HepG2 (cell line): ENCODE results near the gene C1orf115. TPM values are rescaled to one million over a fixed set of nuclear protein-coding genes. Genes with fewer than 3 reads are reported as not detected.
A peak's percentile ranks its signal among the peaks of the same experiment; 100 is the strongest.

Source experiments
- ATF3 ChIP-seq: sonication (generic); formaldehyde crosslinking; IDR thresholded peaks from 2 replicates; pipeline ENCODE4 v1.4.0; 2020; ENCODE audit warnings: missing genetic modification reagents
- FIP1L1 ChIP-seq: fragments of 200-400 bp; formaldehyde crosslinking; IDR thresholded peaks from 2 replicates; pipeline ENCODE4 v1.6.1; 2018; ENCODE audit warnings: low read depth, mild to moderate bottlenecking, low read length, moderate library complexity, borderline replicate concordance; ENCODE audit not compliant: insufficient read depth
- HDAC1 ChIP-seq: sonication (generic); formaldehyde crosslinking; IDR thresholded peaks from 2 replicates; pipeline ENCODE4 v1.5.1; 2020; ENCODE audit warnings: mild to moderate bottlenecking, missing genetic modification reagents
- HOXA5 ChIP-seq: sonication (generic); formaldehyde crosslinking; IDR thresholded peaks from 2 replicates; pipeline ENCODE4 v1.4.0; 2020; ENCODE audit warnings: missing genetic modification reagents
- KLF16 ChIP-seq, 2 experiments: sonication (generic) in 1 of 2; formaldehyde crosslinking in 1 of 2; IDR thresholded peaks; 2 replicates each; pipeline versions ENCODE4 v1.6.1 to v1.8.0; 2016 to 2023; ENCODE audit warnings: missing genetic modification reagents in 2 of 2, missing compliant biosample characterization in 1 of 2
- MEIS2 ChIP-seq: sonication (generic); formaldehyde crosslinking; IDR thresholded peaks from 2 replicates; pipeline ENCODE4 v1.9.0; 2021; ENCODE audit warnings: mild to moderate bottlenecking, missing genetic modification reagents
- NBN ChIP-seq: fragments of 450-650 bp; conservative IDR thresholded peaks from 2 replicates; pipeline ENCODE4 v1.6.1; 2017
- RFX5 ChIP-seq: IDR thresholded peaks from 2 replicates; pipeline ENCODE4 v1.6.1; 2011; ENCODE audit warnings: low read depth, low read length, improper control_type of control experiment
- SAP130 ChIP-seq: IDR thresholded peaks from 2 replicates; pipeline ENCODE4 v1.6.1; 2016; ENCODE audit warnings: low read depth
- SIN3A ChIP-seq: IDR thresholded peaks from 2 replicates; pipeline ENCODE4 v1.6.1; 2011; ENCODE audit warnings: low read depth, mild to moderate bottlenecking, control low read depth, low read length, borderline replicate concordance
- SP5 ChIP-seq: IDR thresholded peaks from 2 replicates; pipeline ENCODE4 v1.6.1; 2016; ENCODE audit warnings: low read depth, borderline replicate concordance
- SUZ12 ChIP-seq: fragments of 150-350 bp; IDR thresholded peaks from 2 replicates; pipeline ENCODE4 v1.6.1; 2014; ENCODE audit warnings: low read depth, low read length
- ZHX1 ChIP-seq: sonication (generic); formaldehyde crosslinking; IDR thresholded peaks from 2 replicates; pipeline ENCODE4 v1.8.1; 2022; ENCODE audit warnings: low read depth, mild to moderate bottlenecking, missing genetic modification reagents
- ZNF253 ChIP-seq: sonication (generic); formaldehyde crosslinking; IDR thresholded peaks from 2 replicates; pipeline ENCODE4 v1.8.0; 2022; ENCODE audit warnings: mild to moderate bottlenecking, missing genetic modification reagents, borderline replicate concordance
- ZNF281 ChIP-seq: sonication (generic); formaldehyde crosslinking; IDR thresholded peaks from 2 replicates; pipeline ENCODE4 v1.4.0; 2020; ENCODE audit warnings: missing genetic modification reagents, borderline replicate concordance
- ZNF331 ChIP-seq: sonication (generic); formaldehyde crosslinking; IDR thresholded peaks from 2 replicates; pipeline ENCODE4 v1.4.0; 2020; ENCODE audit warnings: missing genetic modification reagents
- ZNF34 ChIP-seq: sonication (generic); formaldehyde crosslinking; IDR thresholded peaks from 2 replicates; pipeline ENCODE4 v1.4.0; 2020; ENCODE audit warnings: mild to moderate bottlenecking, missing genetic modification reagents, borderline replicate concordance
- ZNF432 ChIP-seq: sonication (generic); formaldehyde crosslinking; IDR thresholded peaks from 2 replicates; pipeline ENCODE4 v1.5.0; 2020; ENCODE audit warnings: missing genetic modification reagents, mild to moderate bottlenecking, borderline replicate concordance
- ZNF484 ChIP-seq: sonication (generic); formaldehyde crosslinking; IDR thresholded peaks from 2 replicates; pipeline ENCODE4 v1.5.1; 2020; ENCODE audit warnings: mild to moderate bottlenecking, low read depth, missing genetic modification reagents, borderline replicate concordance
- ZNF501 ChIP-seq: sonication (generic); formaldehyde crosslinking; IDR thresholded peaks from 2 replicates; pipeline ENCODE4 v1.5.1; 2020; ENCODE audit warnings: mild to moderate bottlenecking, moderate library complexity, missing genetic modification reagents
- ZNF547 ChIP-seq: sonication (generic); formaldehyde crosslinking; IDR thresholded peaks from 2 replicates; pipeline ENCODE4 v1.5.1; 2020; ENCODE audit warnings: mild to moderate bottlenecking, missing genetic modification reagents
- ZNF563 ChIP-seq: sonication (generic); formaldehyde crosslinking; IDR thresholded peaks from 2 replicates; pipeline ENCODE4 v1.8.0; 2022; ENCODE audit warnings: mild to moderate bottlenecking, moderate library complexity, missing genetic modification reagents
- ZNF598 ChIP-seq: sonication (generic); formaldehyde crosslinking; IDR thresholded peaks from 2 replicates; pipeline ENCODE4 v1.5.1; 2020; ENCODE audit warnings: mild to moderate bottlenecking, missing genetic modification reagents, borderline replicate concordance
- ZNF629 ChIP-seq: sonication (generic); formaldehyde crosslinking; conservative IDR thresholded peaks from 2 replicates; pipeline ENCODE4 v1.5.0; 2020; ENCODE audit warnings: missing genetic modification reagents
- polyA plus RNA-seq, 8 experiments: library from polyadenylated mRNA; depleted of rRNA in 3 of 8; stranded (reverse) in 7 of 8; unstranded in 1 of 8; fragments of >200 nt; fragmentation: Illumina TruSeq in 4 of 8; extraction: Trizol in 4 of 8; gene quantifications; 2 replicates each; pipeline versions ENCODE4 v1.2.1 to v1.2.3, GENCODE V29; 2011 to 2016; ENCODE audit warnings: low read depth in 4 of 8, missing spikeins in 1 of 8, mixed read lengths in 1 of 8; ENCODE audit not compliant: insufficient read depth in 1 of 8
- total RNA-seq, 5 experiments: library from RNA; depleted of rRNA; stranded (reverse); fragments of >200 nt; fragmentation: Illumina TruSeq; extraction: Trizol; gene quantifications; 2 replicates each; pipeline ENCODE4 v1.2.3, GENCODE V29; 2016; ENCODE audit warnings: low read depth in 1 of 5

The C1orf115 gene
- total and polyA plus RNA-seq, 2 of the 13 experiments (the other 11 are each of a cell fraction or from before 2014, with no cell fraction given): 25.2 to 85.9 TPM

GRCh38 chr1:220748089-220748934, 58.1 kb downstream of the C1orf115 start, which contains the start of gene MTARC2 (continued):
- TF ChIP-seq ZNF281 (CRISPR knock-in tag): peak; percentile 55; the same call in 1 of the 2 replicates
- TF ChIP-seq ATF3: 0 out of 2 replicates have a peak, but pooled peaks have one; percentile 17
- 0 out of 2 replicates have a peak, but pooled peaks have one; percentile 81 for TF ChIP-seq ZNF253 (CRISPR knock-in tag)
- TF ChIP-seq ZNF432 (CRISPR knock-in tag): 0 out of 2 replicates have a peak, but pooled peaks have one; percentile 47
- no peak for TF ChIP-seq ZNF629 (CRISPR knock-in tag)
- no peak for TF ChIP-seq RFX5
- TF ChIP-seq HOXA5 (CRISPR knock-in tag): peak; percentile 56; the same call in 1 of the 2 replicates
- TF ChIP-seq ZHX1 (CRISPR knock-in tag): no peak
- peak; percentile 67; the same call in 1 of the 2 replicates for TF ChIP-seq SIN3A
- peak; percentile 62; the same call in 1 of the 2 replicates for TF ChIP-seq ZNF547 (CRISPR knock-in tag)
- 0 out of 2 replicates have a peak, but pooled peaks have one; percentile 64 for TF ChIP-seq ZNF598
- peak; percentile 97 for TF ChIP-seq SP5 (CRISPR knock-in tag)
- no peak for TF ChIP-seq SUZ12
- peak; percentile 37; the same call in 1 of the 2 replicates for TF ChIP-seq MEIS2 (CRISPR knock-in tag)
- TF ChIP-seq KLF16 (CRISPR knock-in tag; IDR thresholded peaks at IDR 0.05): peak in 1 of 2 experiments; percentile 70; a peak in 2 of 4 replicates
- TF ChIP-seq ZNF34: 0 out of 2 replicates have a peak, but pooled peaks have one; percentile 39
- peak; percentile 59; the same call in 1 of the 2 replicates for TF ChIP-seq ZNF501 (CRISPR knock-in tag)
- TF ChIP-seq NBN: no peak
- no peak for TF ChIP-seq ZNF484 (CRISPR knock-in tag)
- TF ChIP-seq ZNF563 (CRISPR knock-in tag): no peak; the same call in 1 of the 2 replicates
- peak; percentile 49; the same call in 1 of the 2 replicates for TF ChIP-seq HDAC1 (CRISPR knock-in tag)
- TF ChIP-seq FIP1L1: no peak
- peak; percentile 77 for TF ChIP-seq SAP130
- peak; percentile 68; the same call in 1 of the 2 replicates for TF ChIP-seq ZNF331 (CRISPR knock-in tag)
